Effector memory CD8-positive, alpha-beta T cell (primary cell): ENCODE results near the gene TOX2.
A peak's percentile ranks its signal among the peaks of the same experiment; 100 is the strongest.

Experiments
- ATAC-seq: fragments of 150-1000 bp; cut with Tn5 transposase; replicated peaks from 2 replicates; pipeline ENCODE4 v1.10.0; 2021; ENCODE audit warnings: mild to moderate bottlenecking, moderate library complexity
- DNase-seq, 3 experiments: peaks; one replicate each; pipeline ENCODE4 v3.0.0; 2021
- H3K27ac Mint-ChIP-seq, 2 donors: one replicate each; pipeline ENCODE4 v1.8.0; 2022; ENCODE audit warnings: mild to moderate bottlenecking in 2 of 2, mixed read lengths in 2 of 2, moderate library complexity in 2 of 2
- H3K27me3 Mint-ChIP-seq, 2 donors: one replicate each; pipeline ENCODE4 v1.8.0; 2022; ENCODE audit warnings: mixed read lengths in 2 of 2
- H3K36me3 Mint-ChIP-seq: one replicate; pipeline ENCODE4 v1.8.0; 2022; ENCODE audit warnings: mild to moderate bottlenecking, moderate library complexity, mixed read lengths; ENCODE audit not compliant: insufficient read depth
- H3K4me1 Mint-ChIP-seq, 2 donors: one replicate each; pipeline ENCODE4 v1.8.0; 2022; ENCODE audit warnings: low read depth in 2 of 2, mixed read lengths in 2 of 2
- H3K4me3 Mint-ChIP-seq, 2 donors: one replicate each; pipeline ENCODE4 v1.8.0; 2022; ENCODE audit warnings: mild to moderate bottlenecking in 2 of 2, mixed read lengths in 2 of 2, moderate library complexity in 2 of 2
- H3K9me3 Mint-ChIP-seq, 2 donors: one replicate each; pipeline ENCODE4 v1.8.0; 2022; ENCODE audit warnings: mixed read lengths in 2 of 2
- total RNA-seq, 9 experiments: gene quantifications; one replicate each; lab custom pipeline; 2026; lab: John Stamatoyannopoulos, UW

Gene TOX2
- 0 to 1.3 (median 0.33) reads per million in 9 experiments for total RNA-seq

- H3K4me1 Mint-ChIP-seq, result peaks cover 13 to 18% of the 10 kb centered on the region in 2 donors
- DNase-seq (peak; percentile 17 to 26 (median 24)), ATAC-seq (peak; percentile 63)
- H3K36me3 Mint-ChIP-seq, result peaks cover 4% of the 10 kb centered on the region
- H3K27ac Mint-ChIP-seq, result peak within 1 kb of the TSS; percentile 71 to 84
- peaks cover 52 to 93% of the 10 kb centered on the region in 2 donors for H3K27me3 Mint-ChIP-seq
- H3K9me3 Mint-ChIP-seq, result peaks cover 0 to 12% of the 10 kb centered on the region in 2 donors
- H3K4me3 Mint-ChIP-seq, result peak within 1 kb of the TSS; percentile 79 to 88
These were observed at the start of gene TOX2 for GRCh38 chr20:43914311-43915210. TOX2 (plus strand) TSS chr20:43914852; CDS start chr20:43914892, 40 bp downstream.

GRCh38 chr20:43868091-43868490, 46.6 kb upstream of the TOX2 start:
- Mint-ChIP-seq H3K4me1 (peaks cover 0 to 2% of the 10 kb centered on the region in 2 donors), H3K4me3 (no peak overlapping the region), H3K27ac (no peak overlapping the region), H3K9me3 (no peaks in the 10 kb centered on the region), H3K36me3 (peaks cover 5% of the 10 kb centered on the region), H3K27me3 (peaks cover 0 to 8% of the 10 kb centered on the region in 2 donors)
- ATAC-seq (no peak), DNase-seq (no peak)

DNA sequence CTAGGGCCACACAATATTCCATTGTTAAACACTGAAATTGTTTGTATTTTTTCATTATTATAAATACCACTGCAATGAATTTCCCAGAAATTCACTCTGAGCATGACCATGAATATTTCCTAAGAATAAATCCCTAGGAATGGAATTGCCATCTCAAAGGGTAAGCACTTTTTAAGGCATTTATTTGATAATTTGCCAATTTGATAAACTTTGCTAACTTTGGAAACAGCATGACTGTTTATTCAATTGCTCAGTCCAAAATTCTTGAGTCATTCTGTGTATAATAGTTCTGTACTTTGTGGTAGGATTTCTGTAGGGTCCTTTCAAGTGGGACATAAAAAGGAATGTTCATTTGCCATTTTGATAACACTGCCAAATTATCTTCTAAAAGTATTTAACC, 44.2 kb upstream of the TOX2 start:
- no peak overlapping the region for H3K27ac Mint-ChIP-seq
- peaks cover 5% of the 10 kb centered on the region for H3K36me3 Mint-ChIP-seq
- DNase-seq (no peak), ATAC-seq (no peak)
- peaks cover 0 to 2% of the 10 kb centered on the region in 2 donors for H3K4me1 Mint-ChIP-seq
- H3K9me3 Mint-ChIP-seq, result no peaks in the 10 kb centered on the region
- H3K4me3 Mint-ChIP-seq, result no peak overlapping the region
- H3K27me3 Mint-ChIP-seq, result peaks cover 11 to 14% of the 10 kb centered on the region in 2 donors

DNA sequence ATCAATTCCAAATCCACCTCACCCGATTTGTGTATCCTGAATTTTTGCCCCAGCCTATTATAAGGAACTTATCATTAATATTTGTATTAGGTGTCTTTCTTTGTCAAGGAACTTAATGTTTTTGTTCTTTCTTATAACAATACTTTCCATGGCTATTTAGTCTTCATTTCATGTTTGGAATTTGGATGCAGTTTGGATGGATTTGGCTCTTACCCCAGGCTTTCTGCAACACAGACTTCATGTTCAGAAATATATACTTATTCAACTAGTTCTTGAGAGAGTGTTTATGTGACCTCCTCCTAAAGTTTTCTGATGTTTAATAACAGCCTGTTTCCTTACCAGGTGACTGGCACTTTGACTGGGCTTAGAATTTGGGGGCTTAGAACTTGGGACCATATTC, 35.9 kb upstream of the TOX2 start:
- H3K4me1 Mint-ChIP-seq, result no peaks in the 10 kb centered on the region
- H3K9me3 Mint-ChIP-seq, result no peaks in the 10 kb centered on the region
- no peaks in the 10 kb centered on the region for H3K36me3 Mint-ChIP-seq
- ATAC-seq (no peak), DNase-seq (no peak)
- peaks cover 26 to 52% of the 10 kb centered on the region in 2 donors for H3K27me3 Mint-ChIP-seq
- no peak overlapping the region for H3K27ac Mint-ChIP-seq
- H3K4me3 Mint-ChIP-seq, result no peak overlapping the region

GRCh38 chr20:43893930-43894329, 20.7 kb upstream of the TOX2 start:
- DNase-seq (no peak), ATAC-seq (no peak)
- Mint-ChIP-seq H3K4me3 (no peak overlapping the region), H3K4me1 (no peaks in the 10 kb centered on the region), H3K36me3 (no peaks in the 10 kb centered on the region), H3K9me3 (peaks cover 2 to 15% of the 10 kb centered on the region in 2 donors), H3K27me3 (peaks cover 26 to 55% of the 10 kb centered on the region in 2 donors), H3K27ac (no peak overlapping the region)

DNA sequence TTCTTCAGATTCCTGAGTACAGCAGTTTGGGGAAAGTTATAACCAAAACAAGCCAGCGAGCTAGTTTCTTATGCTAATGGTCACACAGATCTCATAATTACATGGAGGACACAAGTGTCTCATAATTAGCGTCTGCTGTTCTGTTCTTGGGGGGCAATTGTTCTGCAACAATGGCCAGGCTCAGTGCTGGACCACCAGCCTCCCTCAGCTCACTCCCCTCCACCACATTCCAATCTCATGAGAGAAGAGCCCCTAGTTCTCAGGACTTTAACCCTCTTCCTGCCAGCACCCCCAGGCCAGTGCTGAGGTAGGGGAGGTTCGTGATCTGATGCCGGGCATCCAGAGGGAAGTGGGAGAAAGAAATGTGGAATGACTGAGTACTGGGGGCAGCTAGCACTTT, 20.2 kb upstream of the TOX2 start:
- no peaks in the 10 kb centered on the region for H3K4me1 Mint-ChIP-seq
- H3K27ac Mint-ChIP-seq, result no peak overlapping the region
- peaks cover under 1 to 10% of the 10 kb centered on the region in 2 donors for H3K9me3 Mint-ChIP-seq
- no peak overlapping the region for H3K4me3 Mint-ChIP-seq
- no peaks in the 10 kb centered on the region for H3K36me3 Mint-ChIP-seq
- peaks cover 23 to 49% of the 10 kb centered on the region in 2 donors for H3K27me3 Mint-ChIP-seq
- ATAC-seq (no peak), DNase-seq (no peak)

DNA sequence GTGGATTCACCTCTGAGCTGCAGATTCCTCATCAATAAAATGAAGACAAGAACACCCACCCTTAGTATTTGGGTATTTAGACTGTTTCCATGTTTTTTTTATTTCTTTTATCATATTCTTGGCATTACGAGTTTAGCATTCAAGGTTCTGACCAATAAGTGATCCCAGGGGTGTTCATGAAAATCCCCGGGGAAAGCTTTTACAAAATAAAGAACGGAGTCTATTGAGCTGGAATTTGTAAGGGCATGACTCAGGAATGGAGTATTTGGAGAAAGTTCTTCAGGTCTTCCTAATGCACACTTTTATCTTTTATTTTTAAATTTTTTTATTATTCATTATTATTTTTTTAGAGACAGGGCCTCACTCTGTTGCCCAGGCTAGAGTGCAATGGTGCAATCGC, 19.4 kb upstream of the TOX2 start:
- no peak overlapping the region for H3K27ac Mint-ChIP-seq

DNA sequence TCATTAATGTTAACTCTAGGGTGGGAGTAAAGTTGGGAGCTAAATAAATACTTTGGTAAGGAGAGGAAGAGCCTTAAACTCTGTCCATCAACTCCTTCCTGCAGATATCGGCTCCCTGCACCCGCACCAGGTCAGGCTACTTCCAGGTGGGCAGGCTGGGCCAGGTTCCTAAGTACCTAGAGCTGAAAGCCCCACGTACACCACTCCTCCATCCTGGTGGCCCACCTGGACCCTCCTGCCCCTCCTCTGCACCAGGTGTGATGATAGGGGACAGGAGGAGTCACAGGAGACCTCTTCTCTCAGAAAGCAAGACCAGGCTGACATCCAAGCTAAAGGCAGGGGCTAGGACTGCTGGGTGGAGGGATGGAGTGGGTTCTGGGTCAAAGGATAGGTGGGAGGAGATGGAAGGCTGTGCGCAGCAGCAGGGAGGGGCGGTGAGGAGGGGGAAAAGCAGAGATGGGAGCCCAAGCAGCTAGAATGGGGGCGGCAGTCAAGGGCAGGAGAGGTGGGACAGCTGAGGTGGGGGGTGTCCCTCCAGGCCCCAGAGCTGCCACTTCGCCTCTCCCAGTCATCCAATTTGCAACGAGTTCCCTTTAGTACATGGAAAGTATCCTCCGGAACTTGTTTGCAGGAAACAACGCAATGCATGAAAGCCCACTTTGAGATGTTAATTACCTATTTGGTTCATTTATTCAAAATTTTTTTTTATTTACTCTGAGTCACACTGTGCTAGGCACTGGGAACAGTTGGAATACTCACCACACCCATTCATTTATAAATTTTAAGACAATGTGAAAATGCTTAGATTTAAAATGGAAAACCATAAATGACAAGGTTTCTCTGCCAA, 15.2 kb upstream of the TOX2 start:
- H3K4me3 Mint-ChIP-seq, result no peak overlapping the region
- no peaks in the 10 kb centered on the region for H3K9me3 Mint-ChIP-seq
- ATAC-seq, result no peak
- DNase-seq, result no peak
- H3K36me3 Mint-ChIP-seq, result peaks cover 3% of the 10 kb centered on the region
- peaks cover 18 to 46% of the 10 kb centered on the region in 2 donors for H3K27me3 Mint-ChIP-seq
- peaks cover 0 to 2% of the 10 kb centered on the region in 2 donors for H3K4me1 Mint-ChIP-seq
- H3K27ac Mint-ChIP-seq, result no peak overlapping the region

More for the DNA sequence above, 19.4 kb upstream of the TOX2 start:
- DNase-seq (no peak), ATAC-seq (no peak)
- Mint-ChIP-seq H3K27me3 (peaks cover 20 to 44% of the 10 kb centered on the region in 2 donors), H3K4me1 (no peaks in the 10 kb centered on the region), H3K9me3 (peaks cover 0 to 3% of the 10 kb centered on the region in 2 donors), H3K36me3 (no peaks in the 10 kb centered on the region), H3K4me3 (no peak overlapping the region)

DNA sequence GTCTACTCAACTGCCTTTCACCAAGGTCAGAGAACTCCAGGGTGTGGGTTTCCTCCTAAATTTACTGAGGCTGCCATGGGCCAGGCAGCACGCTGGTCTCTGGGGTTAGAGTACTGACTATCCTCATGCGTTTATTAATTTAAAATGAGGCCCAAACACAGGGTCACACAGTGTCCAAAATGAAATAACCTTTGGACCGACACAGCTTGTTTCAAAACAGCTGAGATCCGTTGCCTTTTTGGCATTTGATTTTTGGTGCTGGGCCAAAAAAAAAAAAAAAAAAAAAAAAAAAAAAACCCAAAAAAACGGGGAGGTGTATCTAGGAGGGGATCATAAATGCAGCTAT, 14.6 kb upstream of the TOX2 start:
- Mint-ChIP-seq H3K36me3 (peaks cover 3% of the 10 kb centered on the region), H3K27ac (no peak overlapping the region), H3K27me3 (peaks cover 18 to 46% of the 10 kb centered on the region in 2 donors), H3K4me1 (peaks cover 0 to 2% of the 10 kb centered on the region in 2 donors), H3K4me3 (no peak overlapping the region), H3K9me3 (no peaks in the 10 kb centered on the region)
- ATAC-seq (no peak), DNase-seq (no peak)

DNA sequence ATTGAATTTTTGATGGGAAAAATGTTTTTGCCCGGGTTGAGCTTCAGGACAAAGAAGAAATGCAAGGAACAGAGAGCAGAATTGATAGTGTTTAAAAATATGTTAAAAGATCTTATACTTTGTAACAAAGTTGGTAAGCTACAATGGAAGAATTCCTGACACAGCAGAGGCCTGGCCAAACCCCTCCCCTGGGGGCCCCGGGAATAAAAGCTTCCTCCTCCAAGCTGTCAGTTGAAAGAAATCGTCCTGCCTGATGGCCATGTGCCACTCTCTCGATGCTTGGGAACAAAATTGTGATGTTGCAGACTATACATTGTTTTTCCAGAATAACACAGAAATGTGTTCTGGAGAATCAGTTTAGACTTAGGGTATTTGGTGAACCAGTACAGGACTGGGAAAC, 14.2 kb upstream of the TOX2 start:
- H3K27me3 Mint-ChIP-seq, result peaks cover 18 to 45% of the 10 kb centered on the region in 2 donors
- no peaks in the 10 kb centered on the region for H3K9me3 Mint-ChIP-seq
- H3K27ac Mint-ChIP-seq, result no peak overlapping the region
- H3K4me1 Mint-ChIP-seq, result peaks cover 0 to 2% of the 10 kb centered on the region in 2 donors
- H3K4me3 Mint-ChIP-seq, result no peak overlapping the region
- ATAC-seq, result no peak
- no peak for DNase-seq
- peaks cover 3% of the 10 kb centered on the region for H3K36me3 Mint-ChIP-seq

- DNase-seq (no peak), ATAC-seq (no peak)
- Mint-ChIP-seq H3K4me3 (no peak overlapping the region), H3K27me3 (peaks cover 17 to 37% of the 10 kb centered on the region in 2 donors), H3K27ac (no peak overlapping the region), H3K36me3 (peaks cover 3% of the 10 kb centered on the region), H3K4me1 (peaks cover 0 to 2% of the 10 kb centered on the region in 2 donors), H3K9me3 (no peaks in the 10 kb centered on the region)
These were observed 13.4 kb upstream of the TOX2 start for GRCh38 chr20:43901296-43901695.

DNA sequence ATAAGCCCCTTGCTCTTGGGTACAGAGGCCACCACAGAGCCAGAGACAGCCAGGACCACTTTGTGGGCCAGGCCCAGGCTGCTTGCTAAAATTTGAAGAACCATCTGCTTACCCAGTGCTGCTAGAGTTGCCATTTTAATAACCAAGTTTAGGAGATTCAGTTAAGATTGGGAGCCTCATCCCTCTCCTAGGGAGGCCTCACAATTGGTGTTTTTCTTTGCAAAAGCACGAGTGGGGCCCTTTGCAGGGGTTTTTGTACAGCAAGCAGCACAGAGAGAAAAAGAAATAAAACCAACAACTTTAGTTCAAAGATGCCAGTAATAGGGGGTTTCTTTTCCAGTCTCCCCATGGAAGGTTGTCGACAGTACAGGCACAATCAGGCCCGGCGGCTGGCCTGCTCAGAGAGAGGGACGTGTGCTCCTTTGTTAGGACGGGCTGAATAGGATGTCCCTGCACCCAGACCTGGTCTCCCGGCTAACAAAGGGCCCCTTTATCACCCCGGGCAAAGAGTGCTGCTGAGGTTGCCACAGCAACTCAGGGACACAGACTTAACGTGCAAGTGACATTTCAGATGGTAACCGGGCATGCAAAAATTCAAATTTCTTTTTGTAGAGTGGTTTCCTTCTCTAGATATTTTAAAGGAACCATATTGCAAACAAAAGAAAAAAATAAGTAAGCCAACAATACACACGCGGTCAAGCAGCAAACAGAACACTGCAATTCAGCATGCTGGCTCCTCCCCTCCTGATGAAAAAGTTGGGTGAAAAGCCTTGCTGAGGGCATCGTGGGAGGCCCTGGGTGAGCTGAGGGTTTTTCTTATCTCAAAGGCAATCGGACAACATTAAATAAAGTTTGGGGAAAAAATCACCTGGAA, 10.5 kb upstream of the TOX2 start:
- Mint-ChIP-seq H3K27me3 (peaks cover 9 to 32% of the 10 kb centered on the region in 2 donors), H3K9me3 (no peaks in the 10 kb centered on the region), H3K27ac (no peak overlapping the region), H3K36me3 (peaks cover 3% of the 10 kb centered on the region), H3K4me1 (peaks cover 0 to 2% of the 10 kb centered on the region in 2 donors), H3K4me3 (no peak overlapping the region)
- ATAC-seq (no peak), DNase-seq (no peak)

DNA sequence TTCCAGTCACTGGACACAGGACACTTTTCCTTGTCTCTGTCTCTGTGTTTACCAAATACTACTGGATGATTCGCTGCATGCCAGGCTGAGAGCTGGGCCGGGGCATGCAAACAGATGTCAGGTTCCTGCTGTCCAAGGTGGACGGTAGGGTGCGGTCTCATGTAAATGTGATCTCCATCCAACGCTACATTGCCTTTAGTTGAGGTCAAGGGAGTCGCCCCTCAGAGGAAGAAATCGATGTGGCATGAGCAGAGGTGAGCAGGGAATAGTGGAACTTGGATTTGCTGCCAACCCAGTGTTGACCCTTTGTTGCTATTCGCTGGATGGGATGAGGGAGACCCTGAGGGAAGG, 9.8 kb upstream of the TOX2 start:
- no peaks in the 10 kb centered on the region for H3K9me3 Mint-ChIP-seq
- no peak overlapping the region for H3K4me3 Mint-ChIP-seq
- ATAC-seq, result no peak

More for the DNA sequence above, 9.8 kb upstream of the TOX2 start:
- DNase-seq, result no peak
- Mint-ChIP-seq H3K4me1 (peaks cover 0 to 2% of the 10 kb centered on the region in 2 donors), H3K27me3 (peaks cover 9 to 37% of the 10 kb centered on the region in 2 donors), H3K27ac (no peak overlapping the region), H3K36me3 (peaks cover 3% of the 10 kb centered on the region)
